Measurements from ENCODE around the gene RNU2-63P.
"Not testable (repeated sequence)": the region's sequence is repeated elsewhere in the genome, so short reads cannot be mapped to it uniquely, and the experiment has no call there.

GRCh38 chr2:87994304-87994850, 22.0 kb downstream of the RNU2-63P start:
- not testable (repeated sequence) for TF ChIP-seq TEAD4 (CRISPR knock-in tag; IDR thresholded peaks at IDR 0.05); CTCF (IDR thresholded peaks at IDR 0.05); ZSCAN18 (CRISPR knock-in tag; IDR thresholded peaks at IDR 0.05)
